CD14-positive monocyte (primary cell): ENCODE results near the gene OR6C2. TPM values are rescaled to one million over a fixed set of nuclear protein-coding genes. Genes with fewer than 3 reads are reported as not detected.
"Not testable (repeated sequence)": the region's sequence is repeated elsewhere in the genome, so short reads cannot be mapped to it uniquely, and the experiment has no call there.

Experiments used
- DNase-seq, 3 donors: peaks; one replicate each; pipeline ENCODE4 v3.0.0-alpha.2; 2011 to 2022
- H2AFZ ChIP-seq: 2 replicates; pipeline ENCODE4 v1.6.0; 2012; ENCODE audit warnings: mild to moderate bottlenecking, low read depth, low read length, inconsistent platforms; ENCODE audit not compliant: insufficient read depth, poor library complexity, severe bottlenecking
- H3K27ac ChIP-seq, 2 donors: 1 replicate in 1 of 2; 2 replicates in 1 of 2; pipeline ENCODE4 v1.5.1; 2012 to 2013; ENCODE audit warnings: low read length in 2 of 2, control low read depth in 1 of 2, inconsistent platforms in 1 of 2, low read depth in 1 of 2, mild to moderate bottlenecking in 1 of 2
- H3K27me3 ChIP-seq, 2 donors: one replicate each; pipeline versions ENCODE4 v1.6.0 to v1.6.1; 2011 to 2013; ENCODE audit warnings: low read length in 2 of 2; ENCODE audit not compliant: control insufficient read depth in 2 of 2, insufficient read depth in 2 of 2
- H3K36me3 ChIP-seq, 2 donors: replicated peaks in 1 of 2; 1 replicate in 1 of 2; 2 replicates in 1 of 2; pipeline versions ENCODE4 v1.5.1 to v1.6.1; 2012 to 2013; ENCODE audit warnings: low read length in 2 of 2, control low read depth in 1 of 2, inconsistent platforms in 1 of 2, mild to moderate bottlenecking in 1 of 2; ENCODE audit not compliant: insufficient read depth in 2 of 2, control insufficient read depth in 1 of 2
- H3K4me1 ChIP-seq, 2 donors: 1 replicate in 1 of 2; 2 replicates in 1 of 2; pipeline versions ENCODE4 v1.5.1 to v1.6.1; 2012 to 2013; ENCODE audit warnings: low read length in 2 of 2, control low read depth in 1 of 2, inconsistent platforms in 1 of 2, mild to moderate bottlenecking in 1 of 2, moderate library complexity in 1 of 2; ENCODE audit not compliant: insufficient read depth in 2 of 2, control insufficient read depth in 1 of 2
- H3K4me2 ChIP-seq: replicated peaks from 2 replicates; pipeline ENCODE3; 2012; ENCODE audit warnings: low read length, moderate library complexity, mild to moderate bottlenecking; ENCODE audit not compliant: poor library complexity, severe bottlenecking; ENCODE audit errors: extremely low read depth
- H3K4me3 ChIP-seq, 3 experiments: fragments of 200-600 bp in 1 of 3; sonication (generic) in 1 of 3; replicated peaks in 1 of 3; 1 replicate in 2 of 3; 2 replicates in 1 of 3; pipeline ENCODE4 v1.5.1; 2011 to 2013; ENCODE audit warnings: low read length in 3 of 3, mild to moderate bottlenecking in 3 of 3, control low read depth in 2 of 3, low read depth in 2 of 3, inconsistent platforms in 1 of 3, moderate library complexity in 1 of 3
- H3K79me2 ChIP-seq: 2 replicates; pipeline ENCODE4 v1.6.0; 2012; ENCODE audit warnings: mild to moderate bottlenecking, control low read depth, inconsistent platforms, low read length, moderate library complexity; ENCODE audit not compliant: insufficient read depth
- H3K9ac ChIP-seq: 2 replicates; pipeline ENCODE4 v1.6.0; 2017; ENCODE audit warnings: low read length, mild to moderate bottlenecking; ENCODE audit not compliant: insufficient read depth, poor library complexity, severe bottlenecking
- H3K9me3 ChIP-seq, 2 donors: replicated peaks in 1 of 2; 1 replicate in 1 of 2; 2 replicates in 1 of 2; pipeline versions ENCODE4 v1.5.1 to v1.6.1; 2012 to 2013; ENCODE audit warnings: low read length in 2 of 2, control low read depth in 1 of 2; ENCODE audit not compliant: control insufficient read depth in 1 of 2, insufficient read depth in 1 of 2
- H4K20me1 ChIP-seq: 2 replicates; pipeline ENCODE4 v1.6.0; 2012; ENCODE audit warnings: mild to moderate bottlenecking, low read length, control low read depth, moderate library complexity; ENCODE audit not compliant: insufficient read depth
- H3K27ac Mint-ChIP-seq, 7 donors: one replicate each; pipeline ENCODE4 v1.8.0; 2020; ENCODE audit warnings: mild to moderate bottlenecking in 7 of 7, mixed read lengths in 7 of 7, moderate library complexity in 6 of 7, inconsistent platforms in 2 of 7
- H3K27me3 Mint-ChIP-seq, 3 donors: one replicate each; pipeline ENCODE4 v1.8.0; 2021 to 2022; ENCODE audit warnings: low read depth in 3 of 3, mild to moderate bottlenecking in 3 of 3, mixed read lengths in 3 of 3, moderate library complexity in 3 of 3, inconsistent platforms in 1 of 3
- H3K36me3 Mint-ChIP-seq, 2 donors: one replicate each; pipeline ENCODE4 v1.8.0; 2020; ENCODE audit warnings: mixed read lengths in 2 of 2, inconsistent platforms in 1 of 2, mild to moderate bottlenecking in 1 of 2
- H3K4me1 Mint-ChIP-seq: one replicate; pipeline ENCODE4 v1.8.0; 2020; ENCODE audit warnings: mild to moderate bottlenecking, mixed read lengths
- H3K4me3 Mint-ChIP-seq, 2 donors: one replicate each; pipeline ENCODE4 v1.8.0; 2020; ENCODE audit warnings: mild to moderate bottlenecking in 2 of 2, mixed read lengths in 2 of 2, moderate library complexity in 1 of 2
- H3K9me3 Mint-ChIP-seq, 7 donors: one replicate each; pipeline ENCODE4 v1.8.0; 2020 to 2022; ENCODE audit warnings: mixed read lengths in 7 of 7, mild to moderate bottlenecking in 6 of 7, moderate library complexity in 6 of 7, inconsistent platforms in 2 of 7
- WGBS: methylation state at CpG from one replicate; pipeline ENCODE4 v1.1.5; 2013; ENCODE audit warnings: missing lambda C conversion rate; ENCODE audit not compliant: insufficient coverage; 5-methylcytosine and 5-hydroxymethylcytosine counted together
- intact Hi-C, 2 donors: fragments of 100-400 bp; cut with micrococcal nuclease; formaldehyde crosslinking; loops; one replicate each; pipeline versions ENCODE4 v1.15.0 to v1.15.1; 2023
- polyA plus RNA-seq, 3 donors: library from polyadenylated mRNA; depleted of rRNA in 1 of 3; unstranded in 2 of 3; stranded (reverse) in 1 of 3; fragments of 300-500 nt in 2 of 3; fragments of >200 nt in 1 of 3; fragmentation: Illumina TruSeq in 2 of 3; gene quantifications; 1 replicate in 2 of 3; 2 replicates in 1 of 3; pipeline ENCODE4 v1.2.3, GENCODE V29; 2012 to 2021
- TF ChIP-seq, protein P1 (sequence below): fragments of 200-600 bp; IDR thresholded peaks from one replicate; pipeline ENCODE4 v1.8.0; 2022; ENCODE audit warnings: antibody characterized with exemption, mild to moderate bottlenecking

The OR6C2 gene
- polyA plus RNA-seq, 3 donors = 0.18 TPM; not detected in 2

DNA sequence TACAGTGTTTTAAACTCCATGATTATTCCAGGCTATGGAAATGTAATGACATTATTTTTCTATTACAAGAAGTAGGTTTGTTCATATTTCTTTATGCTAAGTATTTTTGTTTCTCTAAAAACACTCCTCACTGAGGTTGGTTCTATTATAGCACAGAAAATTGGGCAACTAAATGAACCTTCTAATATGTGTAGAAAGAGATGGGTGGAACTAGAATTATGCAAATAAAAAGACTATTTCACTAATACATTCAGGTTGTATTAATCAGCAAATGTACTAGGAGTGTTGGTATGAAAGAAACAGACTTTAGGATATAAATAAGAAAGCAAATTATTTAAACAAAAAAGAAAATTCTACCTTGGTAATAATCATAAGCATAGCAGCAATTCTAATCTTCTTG, 4.9 kb downstream of the OR6C2 start:
- DNase-seq = no peak
- Mint-ChIP-seq H3K9me3 (peaks cover 0 to 3% (median 0%) of the 10 kb centered on the region in 7 donors), H3K4me3 (no peak overlapping the region), H3K27ac (no peak overlapping the region), H3K4me1 (peaks cover 22% of the 10 kb centered on the region), H3K27me3 (peaks cover 0 to 2% (median 2%) of the 10 kb centered on the region in 3 donors), H3K36me3 (no peaks in the 10 kb centered on the region)
- Histone ChIP-seq H3K36me3 (no peaks in the 10 kb centered on the region), H3K27ac (no peak overlapping the region), H3K79me2 (no peaks in the 10 kb centered on the region), H4K20me1 (no peaks in the 10 kb centered on the region), H3K4me2 (no peak overlapping the region), H3K4me1 (peaks cover 15 to 16% of the 10 kb centered on the region in 2 donors), H3K27me3 (peaks cover 4 to 6% of the 10 kb centered on the region in 2 donors), H3K9ac (no peak overlapping the region), H2AFZ (no peak overlapping the region), H3K9me3 (no peaks in the 10 kb centered on the region), H3K4me3 (no peak overlapping the region)
- intact Hi-C loops = no loop called here
- TF ChIP-seq, protein P1, sequence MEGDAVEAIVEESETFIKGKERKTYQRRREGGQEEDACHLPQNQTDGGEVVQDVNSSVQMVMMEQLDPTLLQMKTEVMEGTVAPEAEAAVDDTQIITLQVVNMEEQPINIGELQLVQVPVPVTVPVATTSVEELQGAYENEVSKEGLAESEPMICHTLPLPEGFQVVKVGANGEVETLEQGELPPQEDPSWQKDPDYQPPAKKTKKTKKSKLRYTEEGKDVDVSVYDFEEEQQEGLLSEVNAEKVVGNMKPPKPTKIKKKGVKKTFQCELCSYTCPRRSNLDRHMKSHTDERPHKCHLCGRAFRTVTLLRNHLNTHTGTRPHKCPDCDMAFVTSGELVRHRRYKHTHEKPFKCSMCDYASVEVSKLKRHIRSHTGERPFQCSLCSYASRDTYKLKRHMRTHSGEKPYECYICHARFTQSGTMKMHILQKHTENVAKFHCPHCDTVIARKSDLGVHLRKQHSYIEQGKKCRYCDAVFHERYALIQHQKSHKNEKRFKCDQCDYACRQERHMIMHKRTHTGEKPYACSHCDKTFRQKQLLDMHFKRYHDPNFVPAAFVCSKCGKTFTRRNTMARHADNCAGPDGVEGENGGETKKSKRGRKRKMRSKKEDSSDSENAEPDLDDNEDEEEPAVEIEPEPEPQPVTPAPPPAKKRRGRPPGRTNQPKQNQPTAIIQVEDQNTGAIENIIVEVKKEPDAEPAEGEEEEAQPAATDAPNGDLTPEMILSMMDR = no peak

GRCh38 chr12:55464926-55465325, 21.1 kb downstream of the OR6C2 start:
- H3K4me3 Mint-ChIP-seq, H2AFZ ChIP-seq, H3K27me3 ChIP-seq, H3K79me2 ChIP-seq, H3K27ac Mint-ChIP-seq, H3K36me3 ChIP-seq, DNase-seq, H3K4me3 ChIP-seq, H4K20me1 ChIP-seq, H3K27me3 Mint-ChIP-seq, H3K4me2 ChIP-seq, intact Hi-C loops, H3K36me3 Mint-ChIP-seq, H3K27ac ChIP-seq, H3K9ac ChIP-seq, H3K9me3 ChIP-seq: not testable (repeated sequence)
- Mint-ChIP-seq H3K9me3 (peaks cover 3 to 19% (median 13%) of the 10 kb centered on the region in 7 donors), H3K4me1 (peaks cover 28% of the 10 kb centered on the region)
- peaks cover 10 to 25% of the 10 kb centered on the region in 2 donors for H3K4me1 ChIP-seq
- WGBS = no CpG with 5 or more reads among the region's 1 CpG
